IPS DF 4.7 (cell line): ENCODE results near the gene POLR2H.

ENCODE experiments used
- DNase-seq: peaks from one replicate; pipeline ENCODE4 v3.0.0-alpha.2; 2013; ENCODE audit warnings: low spot score; ENCODE audit errors: extremely low read depth

Gene POLR2H

DNA sequence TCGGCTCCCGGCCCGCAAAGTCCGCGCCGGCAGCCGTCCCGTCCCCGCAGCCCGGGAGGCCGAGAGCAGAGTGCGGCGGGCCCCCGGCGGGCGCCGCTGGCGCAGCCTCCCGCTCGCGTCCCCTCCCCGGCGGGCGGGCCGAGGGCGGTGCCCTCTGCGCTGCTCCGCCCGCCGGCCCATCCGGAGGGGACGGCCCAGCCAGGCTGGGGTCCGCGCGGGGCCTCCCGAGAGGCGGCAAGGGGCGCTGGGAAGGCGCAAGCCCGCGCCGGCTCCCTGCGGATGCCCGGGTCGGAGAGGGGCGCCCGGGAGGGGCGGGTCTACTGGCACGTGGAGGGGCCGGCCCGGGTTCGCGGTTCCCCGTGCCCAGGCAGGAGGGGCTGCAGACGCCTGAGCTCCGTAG, at the start of gene POLR2H, which contains the start of gene CLCN2:
POLR2H (plus strand) TSS at position 179 of the 400 bp plus-strand sequence. CDS start 1,783 bp downstream, outside the sequence.
CLCN2 (minus strand) TSS at position 74 of the 400 bp plus-strand sequence. CDS start 126 bp downstream, outside the sequence.
- DNase-seq, result no peak

DNA sequence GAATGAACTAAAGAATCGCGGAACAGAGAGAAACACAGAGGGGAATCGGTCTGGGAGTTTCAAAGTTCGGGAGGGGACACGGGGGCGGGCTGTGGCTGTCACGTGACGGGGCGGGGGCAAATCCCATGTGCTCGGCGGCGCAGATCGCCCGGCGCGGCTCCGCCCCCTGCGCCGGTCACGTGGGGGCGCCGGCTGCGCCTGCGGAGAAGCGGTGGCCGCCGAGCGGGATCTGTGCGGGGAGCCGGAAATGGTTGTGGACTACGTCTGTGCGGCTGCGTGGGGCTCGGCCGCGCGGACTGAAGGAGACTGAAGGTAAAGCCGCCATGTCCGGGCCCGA, 47.2 kb upstream of the POLR2H start, which contains the start of gene EIF4G1:
EIF4G1 (plus strand) TSS at position 244 of the 337 bp plus-strand sequence. CDS start 1,191 bp downstream, outside the sequence.
- DNase-seq, result no peak

DNA sequence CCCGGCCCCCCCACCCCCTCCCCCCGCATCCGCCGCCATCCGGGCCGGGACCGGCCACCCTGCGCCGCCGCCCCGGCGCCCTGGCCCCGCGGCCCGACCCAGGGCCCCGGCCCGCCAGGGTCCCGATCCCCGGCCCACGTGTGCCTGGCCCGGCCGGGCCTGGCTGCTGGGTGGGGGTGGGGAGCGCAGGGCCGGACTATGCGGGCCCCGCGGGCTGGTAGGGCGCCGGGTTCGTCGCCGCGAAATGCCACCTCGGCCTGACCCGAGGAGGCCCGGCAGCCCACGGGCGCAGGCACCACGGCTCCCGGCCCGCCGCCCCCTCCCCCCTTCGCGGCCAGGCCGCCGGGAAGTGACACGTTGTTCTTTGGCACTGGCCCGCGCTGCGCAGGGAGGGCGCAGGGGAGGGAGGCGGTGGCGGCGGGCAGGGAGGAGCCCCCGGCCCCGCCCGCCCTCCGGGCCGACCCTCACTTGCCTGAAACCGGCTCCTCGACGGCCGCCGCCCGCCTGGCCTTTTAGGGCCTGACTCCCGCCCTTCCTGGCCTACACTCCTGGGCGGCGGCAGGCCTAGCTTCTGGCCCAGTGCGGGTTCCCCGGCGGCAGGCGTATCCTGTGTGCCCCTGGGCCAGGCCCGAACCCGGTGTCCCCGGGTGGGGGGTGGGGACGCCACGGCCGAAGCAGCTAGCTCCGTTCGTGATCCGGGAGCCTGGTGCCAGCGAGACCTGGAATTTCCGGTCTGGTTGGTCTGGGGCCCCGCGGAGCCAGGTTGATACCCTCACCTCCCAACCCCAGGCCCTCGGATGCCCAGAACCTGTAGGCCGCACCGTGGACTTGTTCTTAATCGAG, 46.6 kb upstream of the POLR2H start:
- no peak for DNase-seq

DNA sequence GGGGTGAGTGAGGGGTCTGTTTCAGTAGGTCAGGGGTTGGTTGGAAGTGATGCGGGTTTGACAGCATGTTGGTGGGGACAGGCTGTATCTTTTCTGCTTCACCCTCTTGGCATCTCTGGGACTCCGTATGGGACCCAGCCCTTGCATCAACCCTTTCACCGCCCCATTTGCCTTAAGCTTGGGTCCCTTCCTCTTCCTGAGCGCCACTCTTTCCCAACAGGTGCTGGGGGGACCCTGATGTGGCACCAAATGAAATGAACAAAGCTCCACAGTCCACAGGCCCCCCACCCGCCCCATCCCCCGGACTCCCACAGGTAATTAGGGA, 46.0 kb upstream of the POLR2H start:
- no peak for DNase-seq

DNA sequence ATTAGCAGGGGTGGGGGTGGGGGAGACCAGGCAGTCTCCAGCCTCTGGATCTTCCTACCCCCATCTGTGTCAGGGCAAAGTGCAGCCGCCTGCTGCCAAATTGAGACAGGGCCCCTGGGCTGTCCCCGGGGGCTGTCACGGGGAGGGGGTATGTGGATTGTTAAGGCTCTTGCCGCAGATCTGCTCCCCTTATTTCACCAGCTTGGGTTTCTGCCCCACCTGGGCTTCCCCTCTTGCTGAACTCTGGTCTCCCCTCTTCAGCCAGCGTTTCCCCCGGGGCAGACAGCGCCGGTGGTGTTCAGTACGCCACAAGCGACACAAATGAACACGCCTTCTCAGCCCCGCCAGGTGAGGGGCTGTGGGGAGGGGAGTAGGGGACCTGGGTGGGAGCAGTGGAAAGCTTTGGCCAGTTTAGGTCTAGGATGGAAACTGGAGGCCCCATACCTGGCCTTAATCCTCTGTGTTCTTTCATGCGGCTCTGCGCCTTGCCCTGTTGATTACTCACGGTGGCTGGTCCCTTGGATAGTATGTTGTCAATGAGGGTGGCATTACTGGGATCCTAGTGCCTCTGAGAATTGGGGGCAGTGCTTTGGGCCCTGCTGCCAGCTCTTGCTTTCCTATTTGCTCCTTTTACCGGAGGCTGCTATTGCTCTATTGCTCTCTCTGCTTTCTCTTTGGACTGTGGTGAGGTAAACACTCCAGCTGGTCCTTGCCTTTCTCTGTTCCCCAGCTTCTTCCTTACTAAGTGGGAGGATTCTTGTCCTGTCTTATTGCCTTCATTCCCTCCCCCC, 45.4 kb upstream of the POLR2H start:
- DNase-seq, result no peak

DNA sequence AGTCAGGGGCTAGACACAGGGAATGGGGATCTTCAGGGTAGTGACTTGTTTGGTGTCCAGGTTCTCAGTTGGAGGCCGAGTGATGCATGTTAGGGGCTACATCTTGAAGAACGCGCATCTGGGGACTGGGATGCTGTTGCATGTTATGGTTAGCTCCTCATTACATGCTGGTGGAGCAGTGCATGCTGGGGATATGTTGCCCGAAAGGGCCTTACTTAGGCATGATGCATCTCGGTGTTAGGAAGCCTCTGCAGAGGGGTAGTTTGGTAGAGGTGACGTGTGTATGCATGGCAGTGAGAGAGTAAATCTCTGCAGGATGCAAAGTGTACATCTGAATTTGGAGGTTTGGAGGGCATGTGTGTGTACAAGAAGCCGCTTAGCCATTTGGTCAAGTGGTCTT, 44.7 kb upstream of the POLR2H start:
- DNase-seq, result no peak

DNA sequence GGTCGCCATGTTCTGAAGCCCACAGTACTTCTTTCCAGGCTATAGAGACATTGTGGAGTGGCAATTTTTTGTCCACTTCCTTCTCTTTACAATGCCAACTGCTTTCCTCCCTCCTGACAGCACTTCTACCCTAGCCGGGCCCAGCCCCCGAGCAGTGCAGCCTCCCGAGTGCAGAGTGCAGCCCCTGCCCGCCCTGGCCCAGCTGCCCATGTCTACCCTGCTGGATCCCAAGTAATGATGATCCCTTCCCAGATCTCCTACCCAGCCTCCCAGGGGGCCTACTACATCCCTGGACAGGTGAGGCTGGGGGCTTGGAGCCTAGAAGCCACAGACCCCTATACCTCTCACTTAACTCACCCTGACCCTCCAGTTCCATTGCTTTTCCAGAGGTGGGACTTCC, 44.3 kb upstream of the POLR2H start:
- no peak for DNase-seq

DNA sequence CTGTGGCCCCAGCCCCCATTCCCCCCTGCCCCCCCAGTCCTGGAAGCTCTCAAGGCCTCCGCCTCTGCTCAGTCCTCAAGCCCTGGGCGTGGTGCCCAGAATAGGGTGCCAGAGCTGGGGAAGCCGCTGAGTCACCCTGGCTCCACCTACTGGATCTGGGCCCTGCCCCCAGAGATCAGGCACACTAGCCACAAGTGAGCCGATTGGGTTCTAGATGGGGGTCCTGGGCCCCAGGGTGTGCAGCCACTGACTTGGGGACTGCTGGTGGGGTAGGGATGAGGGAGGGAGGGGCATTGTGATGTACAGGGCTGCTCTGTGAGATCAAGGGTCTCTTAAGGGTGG, 41.4 kb upstream of the POLR2H start:
- DNase-seq, result no peak

DNA sequence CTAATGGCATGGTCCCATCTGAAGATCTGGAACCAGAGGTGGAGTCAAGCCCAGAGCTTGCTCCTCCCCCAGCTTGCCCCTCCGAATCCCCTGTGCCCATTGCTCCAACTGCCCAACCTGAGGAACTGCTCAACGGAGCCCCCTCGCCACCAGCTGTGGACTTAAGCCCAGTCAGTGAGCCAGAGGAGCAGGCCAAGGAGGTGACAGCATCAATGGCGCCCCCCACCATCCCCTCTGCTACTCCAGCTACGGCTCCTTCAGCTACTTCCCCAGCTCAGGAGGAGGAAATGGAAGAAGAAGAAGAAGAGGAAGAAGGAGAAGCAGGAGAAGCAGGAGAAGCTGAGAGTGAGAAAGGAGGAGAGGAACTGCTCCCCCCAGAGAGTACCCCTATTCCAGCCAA, 39.8 kb upstream of the POLR2H start:
- no peak for DNase-seq

DNA sequence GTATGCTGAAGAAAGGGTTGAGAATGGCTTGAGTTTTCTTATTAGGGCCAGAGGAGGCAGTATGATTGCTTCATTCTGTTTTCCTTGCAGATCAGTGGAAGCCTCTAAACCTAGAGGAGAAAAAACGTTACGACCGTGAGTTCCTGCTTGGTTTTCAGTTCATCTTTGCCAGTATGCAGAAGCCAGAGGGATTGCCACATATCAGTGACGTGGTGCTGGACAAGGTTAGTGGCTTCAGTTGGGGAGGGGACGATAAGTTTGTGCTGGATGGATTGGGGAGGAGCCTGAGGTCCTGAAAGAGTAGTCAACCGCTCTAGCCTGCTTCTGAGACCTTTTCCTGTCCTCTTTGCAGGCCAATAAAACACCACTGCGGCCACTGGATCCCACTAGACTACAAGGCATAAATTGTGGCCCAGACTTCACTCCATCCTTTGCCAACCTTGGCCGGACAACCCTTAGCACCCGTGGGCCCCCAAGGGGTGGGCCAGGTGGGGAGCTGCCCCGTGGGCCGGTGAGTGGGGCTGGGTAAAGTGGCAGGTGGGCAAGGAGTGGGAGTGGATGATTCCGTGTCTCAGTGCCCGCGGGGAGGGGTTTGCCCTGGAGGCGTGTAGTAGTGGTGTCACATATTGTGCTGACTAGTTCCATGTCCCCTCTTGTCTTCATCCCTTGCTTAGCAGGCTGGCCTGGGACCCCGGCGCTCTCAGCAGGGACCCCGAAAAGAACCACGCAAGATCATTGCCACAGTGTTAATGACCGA, 38.6 kb upstream of the POLR2H start:
- no peak for DNase-seq

DNA sequence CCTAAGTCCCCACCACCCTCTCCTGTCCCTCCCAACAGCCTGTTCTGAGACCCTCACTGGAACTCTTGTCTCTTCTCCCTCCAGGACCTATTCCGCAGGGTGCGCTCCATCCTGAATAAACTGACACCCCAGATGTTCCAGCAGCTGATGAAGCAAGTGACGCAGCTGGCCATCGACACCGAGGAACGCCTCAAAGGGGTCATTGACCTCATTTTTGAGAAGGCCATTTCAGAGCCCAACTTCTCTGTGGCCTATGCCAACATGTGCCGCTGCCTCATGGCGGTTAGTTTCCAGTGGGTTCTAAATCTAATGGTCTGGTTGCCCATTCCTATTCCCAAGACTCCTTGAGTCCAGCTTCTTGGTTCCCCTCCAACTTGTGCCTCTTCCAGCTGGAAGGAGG, 37.8 kb upstream of the POLR2H start:
- no peak for DNase-seq

DNA sequence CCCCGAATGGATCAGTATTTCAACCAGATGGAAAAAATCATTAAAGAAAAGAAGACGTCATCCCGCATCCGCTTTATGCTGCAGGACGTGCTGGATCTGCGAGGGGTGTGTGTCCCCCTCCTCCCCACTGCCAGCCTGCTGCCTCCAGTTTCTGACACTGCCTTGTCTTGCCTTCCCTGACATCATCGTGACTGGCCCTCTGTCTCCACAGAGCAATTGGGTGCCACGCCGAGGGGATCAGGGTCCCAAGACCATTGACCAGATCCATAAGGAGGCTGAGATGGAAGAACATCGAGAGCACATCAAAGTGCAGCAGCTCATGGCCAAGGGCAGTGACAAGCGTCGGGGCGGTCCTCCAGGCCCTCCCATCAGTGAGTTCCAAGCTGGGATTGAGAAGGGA, 36.2 kb upstream of the POLR2H start:
- no peak for DNase-seq

DNA sequence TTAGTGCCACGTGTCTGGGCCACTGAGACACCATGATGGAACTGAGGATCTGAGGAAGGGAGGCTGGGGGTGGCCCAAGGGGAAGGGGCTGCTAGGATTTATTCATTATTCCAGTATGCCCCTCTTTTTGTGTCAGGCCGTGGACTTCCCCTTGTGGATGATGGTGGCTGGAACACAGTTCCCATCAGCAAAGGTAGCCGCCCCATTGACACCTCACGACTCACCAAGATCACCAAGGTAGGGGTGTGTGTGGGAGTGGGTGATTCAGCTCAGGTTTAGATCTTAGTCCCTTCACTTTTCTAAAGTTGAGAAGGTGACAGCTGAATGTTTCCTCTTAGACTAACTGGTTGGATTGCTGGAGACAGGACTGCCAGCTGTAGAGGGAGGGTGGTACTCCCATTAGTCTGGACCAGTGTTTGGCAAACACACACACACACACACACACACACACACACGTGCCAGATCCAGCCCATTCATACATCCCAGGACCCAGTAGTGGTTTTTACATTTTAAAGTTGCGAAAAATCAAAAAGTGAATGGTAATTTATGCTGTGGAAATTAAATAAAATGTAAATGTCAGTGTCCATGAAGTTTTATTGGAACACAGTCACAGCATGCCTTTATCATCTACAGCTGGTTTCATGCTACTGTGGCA, 35.7 kb upstream of the POLR2H start:
- no peak for DNase-seq

DNA sequence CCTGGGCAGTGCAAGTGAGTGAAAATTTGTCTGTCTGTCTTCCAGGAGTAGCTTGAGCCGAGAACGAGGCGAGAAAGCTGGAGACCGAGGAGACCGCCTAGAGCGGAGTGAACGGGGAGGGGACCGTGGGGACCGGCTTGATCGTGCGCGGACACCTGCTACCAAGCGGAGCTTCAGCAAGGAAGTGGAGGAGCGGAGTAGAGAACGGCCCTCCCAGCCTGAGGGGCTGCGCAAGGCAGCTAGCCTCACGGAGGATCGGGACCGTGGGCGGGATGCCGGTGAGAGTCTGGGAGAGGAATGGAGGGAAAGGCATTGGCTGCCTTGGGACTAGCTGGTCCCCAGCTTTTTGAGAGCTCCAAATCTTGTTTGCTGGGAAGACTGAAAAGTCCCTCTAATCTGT, 34.3 kb upstream of the POLR2H start:
- no peak for DNase-seq

DNA sequence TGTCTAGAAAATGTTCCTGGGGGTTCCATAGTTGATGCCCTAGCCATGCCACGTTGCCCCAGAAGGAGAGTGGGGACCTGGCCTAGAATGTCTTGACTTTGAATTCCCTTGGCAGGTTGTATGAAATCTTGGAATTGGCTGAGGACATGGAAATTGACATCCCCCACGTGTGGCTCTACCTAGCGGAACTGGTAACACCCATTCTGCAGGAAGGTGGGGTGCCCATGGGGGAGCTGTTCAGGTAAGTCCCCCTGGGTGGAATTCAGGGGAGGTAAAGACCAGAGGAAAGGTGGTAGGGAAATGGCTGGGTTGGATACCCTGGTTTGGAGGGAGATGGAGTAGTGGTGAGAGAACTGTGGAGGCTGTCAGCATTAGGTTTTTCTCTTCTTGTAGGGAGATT, 33.0 kb upstream of the POLR2H start:
- DNase-seq, result no peak

DNA sequence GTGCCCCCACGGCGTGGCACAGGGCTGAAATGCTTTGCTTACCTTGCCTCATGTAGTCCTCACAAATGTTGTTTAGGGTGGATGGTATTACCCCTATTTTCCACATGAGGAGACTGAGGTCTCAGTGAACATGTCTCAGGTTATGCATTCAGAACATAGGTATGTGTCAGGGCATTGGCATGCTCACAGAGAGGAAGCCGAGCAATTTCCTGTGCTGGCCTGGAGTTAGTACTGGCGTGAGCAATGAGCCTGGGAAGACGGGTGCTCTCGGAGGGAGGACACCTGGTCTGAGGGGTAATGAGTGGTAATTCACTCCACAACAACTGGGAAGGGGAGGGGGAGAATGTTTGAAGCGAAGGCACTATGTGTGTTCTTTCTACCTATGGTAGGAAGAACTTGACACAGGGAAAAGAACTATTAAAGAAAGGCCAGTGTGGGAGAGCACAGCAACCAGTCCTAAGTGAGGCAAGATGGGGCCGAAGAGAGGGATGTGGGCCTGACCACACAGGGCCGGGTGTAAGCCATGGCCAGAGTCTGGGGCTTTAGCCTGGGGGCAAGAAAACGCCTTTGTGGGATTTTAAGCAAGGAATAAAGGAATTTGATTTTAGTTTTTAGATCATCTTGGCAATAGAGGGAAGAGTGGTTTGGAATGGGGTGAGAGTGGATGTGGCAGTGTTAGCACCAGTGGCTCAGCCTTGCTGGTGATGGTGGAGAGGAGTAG, 29.0 kb upstream of the POLR2H start:
- DNase-seq, result no peak

DNA sequence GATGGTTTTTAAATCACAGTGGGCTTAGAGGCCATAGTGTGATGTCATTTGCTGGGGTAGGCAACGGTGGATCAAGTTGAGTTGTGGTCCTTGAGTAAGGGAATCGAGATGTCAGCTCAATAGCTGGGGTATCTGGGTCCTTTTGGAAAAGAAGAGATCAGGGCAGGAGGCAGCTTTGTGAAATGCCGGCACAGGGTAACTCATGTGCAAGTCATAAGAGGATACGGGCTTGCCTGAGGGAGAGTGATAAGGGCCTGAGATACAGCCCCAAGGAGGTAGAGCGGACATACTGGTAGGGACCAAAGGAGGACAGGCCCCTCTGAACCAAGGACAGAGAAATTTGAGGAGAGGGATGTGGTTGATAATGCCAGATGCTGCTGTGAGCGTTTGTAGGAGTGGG, 28.3 kb upstream of the POLR2H start:
- DNase-seq, result no peak

DNA sequence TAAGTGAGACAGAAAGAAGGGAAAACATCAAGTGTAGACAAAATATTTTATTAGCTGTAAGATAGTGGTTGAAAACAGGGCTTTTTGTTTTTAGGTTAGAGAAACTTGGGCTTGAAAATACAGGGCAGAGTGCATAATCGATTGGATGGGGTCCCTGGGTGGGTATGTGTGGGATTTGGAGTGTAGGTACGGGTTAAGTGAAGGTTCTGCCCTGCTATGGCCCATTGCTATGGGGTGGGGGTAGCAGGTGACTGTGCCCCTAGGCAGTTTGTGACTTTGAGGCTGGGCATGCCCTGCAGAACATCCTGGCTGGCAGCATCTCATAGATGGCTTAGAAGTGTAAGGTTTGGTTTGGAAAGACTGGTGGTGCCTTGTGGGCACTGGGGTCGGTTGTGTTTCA, 27.8 kb upstream of the POLR2H start:
- no peak for DNase-seq

DNA sequence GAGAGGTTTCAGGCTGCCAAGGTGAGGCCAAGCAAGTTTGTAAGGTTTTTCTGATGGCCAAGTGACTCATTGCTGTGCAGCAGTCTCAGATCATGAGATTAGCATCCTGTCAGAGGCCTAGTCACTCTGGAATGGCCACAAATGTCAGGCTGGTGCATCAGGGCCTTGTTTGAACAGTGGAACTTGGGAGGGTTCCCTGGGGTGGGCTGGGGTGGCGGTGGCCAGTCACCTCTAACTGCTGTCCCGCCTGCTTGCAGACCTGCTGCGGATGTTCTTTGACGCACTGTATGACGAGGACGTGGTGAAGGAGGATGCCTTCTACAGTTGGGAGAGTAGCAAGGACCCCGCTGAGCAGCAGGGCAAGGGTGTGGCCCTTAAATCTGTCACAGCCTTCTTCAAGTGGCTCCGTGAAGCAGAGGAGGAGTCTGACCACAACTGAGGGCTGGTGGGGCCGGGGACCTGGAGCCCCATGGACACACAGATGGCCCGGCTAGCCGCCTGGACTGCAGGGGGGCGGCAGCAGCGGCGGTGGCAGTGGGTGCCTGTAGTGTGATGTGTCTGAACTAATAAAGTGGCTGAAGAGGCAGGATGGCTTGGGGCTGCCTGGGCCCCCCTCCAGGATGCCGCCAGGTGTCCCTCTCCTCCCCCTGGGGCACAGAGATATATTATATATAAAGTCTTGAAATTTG, 26.9 kb upstream of the POLR2H start:
- no peak for DNase-seq

DNA sequence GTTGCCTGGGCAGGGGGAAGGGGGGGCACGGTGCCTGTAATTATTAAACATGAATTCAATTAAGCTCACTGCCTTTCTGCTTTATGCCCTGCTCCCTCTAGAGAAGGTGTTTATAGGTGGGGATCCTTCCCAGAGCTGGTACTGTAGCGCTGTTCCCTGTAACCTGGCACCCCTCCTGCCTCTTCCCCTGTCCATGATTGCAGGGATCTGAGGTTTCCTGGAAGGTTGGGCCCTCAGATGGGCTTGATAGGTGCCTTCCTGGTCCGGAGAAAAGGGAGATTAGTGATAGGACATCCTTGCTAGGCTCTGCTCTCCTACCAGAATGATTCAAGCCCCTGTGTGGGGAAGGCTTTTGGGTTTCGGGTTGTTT, 26.2 kb upstream of the POLR2H start:
- DNase-seq, result no peak
